GM12801 (cell line): ENCODE measurements around the gene DCC.

Source experiments
- CTCF ChIP-seq: IDR thresholded peaks from one replicate; pipeline ENCODE4 v1.5.1; 2011; ENCODE audit warnings: control low read depth; ENCODE audit not compliant: insufficient read length; ENCODE audit errors: extremely low read depth

DCC gene

GRCh38 chr18:52465391-52465790, 125.4 kb downstream of the DCC start:
- no peak for TF ChIP-seq CTCF

GRCh38 chr18:52468496-52468895, 128.5 kb downstream of the DCC start:
- TF ChIP-seq CTCF, result no peak

- TF ChIP-seq CTCF, result no peak
Measured at GRCh38 chr18:52475325-52475724, 135.3 kb downstream of the DCC start.

- no peak for TF ChIP-seq CTCF
Measured at GRCh38 chr18:52481116-52481515, 141.1 kb downstream of the DCC start.

GRCh38 chr18:52484977-52485376, 145.0 kb downstream of the DCC start:
- no peak for TF ChIP-seq CTCF

GRCh38 chr18:52486052-52486451, 146.1 kb downstream of the DCC start:
- no peak for TF ChIP-seq CTCF

GRCh38 chr18:52489396-52490306, 149.7 kb downstream of the DCC start:
- TF ChIP-seq CTCF, result no peak

GRCh38 chr18:52496426-52496825, 156.4 kb downstream of the DCC start:
- no peak for TF ChIP-seq CTCF
